HG03159 (cell line): Measurements from ENCODE around the gene CLASP1.
"Not testable (repeated sequence)": the region's sequence is repeated elsewhere in the genome, so short reads cannot be mapped to it uniquely, and the experiment has no call there.

ENCODE experiments used
- ATAC-seq: cut with Tn5 transposase; IDR thresholded peaks from one replicate; pipeline ENCODE4 v1.9.1; 2021; ENCODE audit warnings: mild to moderate bottlenecking, moderate library complexity; ENCODE audit not compliant: unreplicated experiment

The CLASP1 gene

DNA sequence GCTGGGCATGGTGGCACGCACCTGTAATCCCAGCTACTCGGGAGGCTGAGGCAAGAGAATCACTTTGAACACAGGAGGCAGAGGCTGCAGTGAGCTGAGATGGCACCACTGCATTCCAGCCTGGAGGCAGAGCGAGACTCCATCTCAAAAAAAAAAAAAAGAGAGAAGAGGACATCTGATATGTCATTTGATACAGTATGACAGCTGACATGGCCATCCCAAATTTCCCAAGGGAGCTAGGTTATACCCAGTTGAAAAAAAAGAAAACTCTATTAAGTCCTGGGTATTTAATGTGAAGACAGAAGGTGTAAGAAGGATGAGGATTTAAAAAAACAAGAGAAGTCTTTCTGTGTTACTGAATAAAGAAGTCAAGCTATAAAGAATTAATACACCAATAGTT is 23.3 kb downstream of the CLASP1 start:
- ATAC-seq: no peak

- no peak for ATAC-seq
These were observed 32.1 kb downstream of the CLASP1 start for GRCh38 chr2:121617042-121617599.

GRCh38 chr2:121613774-121614173 is 35.5 kb downstream of the CLASP1 start:
- ATAC-seq: no peak

DNA sequence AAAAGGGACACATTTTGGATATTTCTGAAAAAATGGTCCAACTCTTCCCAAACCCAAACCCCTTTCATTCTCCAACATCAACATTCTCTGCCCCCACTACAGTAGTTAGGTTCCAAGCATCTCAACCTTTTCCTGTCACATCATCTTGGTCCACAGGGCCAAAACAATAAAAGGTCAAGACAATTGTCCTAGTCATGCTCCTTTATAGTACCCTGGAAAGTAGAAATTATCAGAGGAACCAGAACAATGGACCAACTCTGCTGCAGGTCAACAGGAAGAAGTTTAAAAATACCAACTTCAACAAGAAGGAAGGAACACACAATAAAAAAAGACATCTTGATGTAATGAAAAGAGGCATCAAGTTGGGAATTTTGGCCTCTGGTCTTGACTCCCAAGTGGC is 36.1 kb downstream of the CLASP1 start:
- no peak for ATAC-seq

DNA sequence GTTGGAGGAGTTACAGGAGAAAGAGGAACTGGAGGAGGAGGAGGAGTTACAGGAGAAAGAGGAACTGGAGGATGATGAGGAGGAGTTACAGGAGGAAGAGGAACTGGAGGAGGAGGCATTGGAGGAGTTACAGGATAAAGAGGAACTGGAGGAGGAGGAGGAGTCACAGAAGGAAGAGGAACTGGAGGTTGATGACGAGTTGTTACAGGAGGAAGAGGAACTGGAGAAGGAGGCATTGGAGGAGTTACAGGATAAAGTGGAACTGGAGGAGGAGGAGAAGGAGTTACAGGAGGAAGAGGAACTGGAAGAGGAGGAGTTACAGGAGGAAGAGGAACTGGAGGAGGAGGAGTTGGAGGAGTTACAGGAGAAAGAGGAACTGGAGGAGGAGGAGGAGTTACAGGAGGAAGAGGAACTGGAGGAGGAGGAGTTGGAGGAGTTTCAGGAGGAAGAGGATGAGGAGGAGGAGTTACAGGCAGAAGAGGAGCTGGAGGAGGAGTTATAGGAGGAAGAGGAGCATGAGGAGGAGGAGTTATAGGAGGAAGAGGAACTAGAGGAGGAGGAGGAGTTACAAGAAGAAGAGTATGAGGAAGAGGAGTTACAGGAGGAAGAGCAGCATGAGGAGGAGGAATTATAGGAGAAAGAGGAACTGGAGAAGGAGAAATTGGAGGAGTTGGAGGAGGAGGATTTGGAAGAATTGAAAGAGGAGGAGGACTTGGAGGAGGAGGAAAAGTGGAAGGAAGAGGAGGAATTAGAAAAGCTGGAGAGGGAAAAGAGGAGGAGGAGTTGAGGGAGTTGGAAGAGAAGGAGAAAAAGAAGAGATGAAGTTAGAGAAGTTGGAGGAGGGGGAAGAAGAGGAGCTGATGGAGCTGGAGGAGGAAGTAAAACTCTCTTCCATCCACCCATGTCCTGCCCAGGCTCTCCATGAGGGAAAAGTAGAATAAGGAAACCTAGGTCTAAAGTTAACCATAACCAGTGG is 37.2 kb downstream of the CLASP1 start:
- ATAC-seq: no peak

GRCh38 chr2:121611048-121611649 is 38.1 kb downstream of the CLASP1 start:
- ATAC-seq: not testable (repeated sequence)

- not testable (repeated sequence) for ATAC-seq
These were observed 38.8 kb downstream of the CLASP1 start for GRCh38 chr2:121610487-121610874.

DNA sequence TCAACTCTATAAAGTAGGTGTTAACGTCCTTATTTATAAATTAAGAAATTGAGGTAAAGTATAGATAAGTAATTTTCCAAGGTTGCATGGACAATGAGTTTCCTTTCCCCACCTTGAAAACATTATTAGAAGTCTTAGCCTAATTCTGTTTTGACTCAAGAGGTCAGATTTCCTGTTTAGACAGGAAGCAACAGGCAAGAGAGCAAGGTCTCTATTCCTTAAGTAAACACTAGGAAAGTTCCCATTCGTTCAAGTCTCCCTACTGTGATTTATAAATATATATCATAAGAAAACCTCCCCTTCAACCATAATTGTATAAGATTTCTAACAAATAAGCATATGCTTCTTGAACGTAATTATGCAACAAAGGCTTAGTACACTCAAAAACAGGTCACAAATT is 40.3 kb downstream of the CLASP1 start:
- ATAC-seq: no peak

- no peak for ATAC-seq
These were observed 40.9 kb downstream of the CLASP1 start for GRCh38 chr2:121608367-121608766.

DNA sequence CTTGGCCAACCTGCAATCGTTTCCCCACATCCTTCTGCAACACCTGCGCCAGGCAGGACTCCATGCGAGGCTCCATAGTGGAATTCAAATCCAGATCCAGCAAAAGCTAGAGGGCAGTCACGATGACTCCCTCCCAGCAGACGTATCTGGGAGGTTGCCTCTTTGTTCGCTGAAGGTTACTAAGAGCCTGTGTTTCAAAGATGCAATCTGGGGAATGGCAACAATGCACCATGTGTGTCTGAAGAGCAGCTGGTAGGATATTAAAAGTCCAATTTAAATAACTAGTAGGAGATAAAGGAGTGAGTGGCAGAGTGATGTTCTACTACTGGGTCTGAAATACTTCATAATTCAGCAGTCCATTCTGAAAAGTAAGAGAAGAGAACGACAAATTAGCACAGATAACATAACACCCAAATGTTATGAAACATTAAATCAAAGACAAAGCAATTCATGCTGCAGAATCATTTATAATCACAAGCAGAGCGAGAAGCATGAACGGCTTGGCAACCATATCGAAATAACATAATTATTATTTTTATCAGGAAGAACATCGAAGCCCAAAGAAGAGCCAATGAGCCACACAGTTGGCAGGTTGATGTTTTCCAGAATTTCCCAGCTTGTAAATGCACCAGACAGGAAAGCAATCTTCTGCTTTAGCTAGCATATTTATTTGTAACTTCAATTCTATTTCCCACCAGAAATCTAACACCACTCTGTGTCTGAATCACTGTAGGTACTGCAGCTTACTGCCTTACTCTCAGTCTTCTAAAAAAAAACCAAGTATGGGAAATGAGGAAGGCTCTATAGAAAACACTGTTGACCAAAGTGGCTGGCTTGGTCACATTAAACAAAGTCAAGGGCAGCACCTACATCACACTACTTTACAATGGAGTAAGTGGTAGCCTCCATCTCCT is 43.2 kb downstream of the CLASP1 start:
- ATAC-seq: no peak

DNA sequence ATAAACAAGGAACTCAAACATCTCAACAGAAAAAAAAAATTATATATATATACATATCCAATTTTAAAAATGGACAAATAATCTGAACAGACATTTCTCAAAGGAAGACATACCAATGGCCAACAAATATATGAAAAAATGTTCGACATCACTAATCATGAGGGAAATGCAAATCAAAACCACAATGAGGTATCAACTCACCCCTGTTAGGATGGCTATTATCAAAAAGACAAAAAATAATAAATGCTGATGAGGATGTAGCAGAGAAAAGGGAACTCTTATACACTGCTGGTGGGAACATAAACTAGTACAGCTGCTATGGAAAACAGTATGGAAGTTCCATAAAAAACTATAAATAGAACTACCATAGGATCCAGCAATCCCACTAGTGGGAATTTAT is 46.1 kb downstream of the CLASP1 start:
- no peak for ATAC-seq

- peak; percentile 53 for ATAC-seq
These were observed 49.2 kb downstream of the CLASP1 start for GRCh38 chr2:121599963-121600651.

DNA sequence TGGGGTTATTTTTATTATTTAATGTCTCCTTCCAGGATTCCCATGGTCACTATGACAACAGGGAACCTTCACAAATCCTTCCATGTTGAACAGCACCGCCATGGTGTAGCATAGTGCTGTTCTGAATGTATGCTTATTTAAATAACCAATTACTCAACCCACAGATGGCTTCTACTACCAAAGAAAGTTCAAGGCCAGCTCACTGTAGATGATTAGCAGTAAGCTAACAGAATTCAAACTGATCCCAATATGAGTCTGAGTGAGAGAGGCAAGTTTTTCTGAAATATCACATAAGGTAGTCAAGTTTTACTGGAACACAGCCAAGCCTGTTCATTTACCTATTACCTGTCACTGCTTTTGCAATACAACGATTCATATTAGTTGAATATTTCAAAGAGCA is 51.2 kb downstream of the CLASP1 start:
- ATAC-seq: no peak

GRCh38 chr2:121596221-121597080 is 52.8 kb downstream of the CLASP1 start:
- peak; percentile 71 for ATAC-seq

DNA sequence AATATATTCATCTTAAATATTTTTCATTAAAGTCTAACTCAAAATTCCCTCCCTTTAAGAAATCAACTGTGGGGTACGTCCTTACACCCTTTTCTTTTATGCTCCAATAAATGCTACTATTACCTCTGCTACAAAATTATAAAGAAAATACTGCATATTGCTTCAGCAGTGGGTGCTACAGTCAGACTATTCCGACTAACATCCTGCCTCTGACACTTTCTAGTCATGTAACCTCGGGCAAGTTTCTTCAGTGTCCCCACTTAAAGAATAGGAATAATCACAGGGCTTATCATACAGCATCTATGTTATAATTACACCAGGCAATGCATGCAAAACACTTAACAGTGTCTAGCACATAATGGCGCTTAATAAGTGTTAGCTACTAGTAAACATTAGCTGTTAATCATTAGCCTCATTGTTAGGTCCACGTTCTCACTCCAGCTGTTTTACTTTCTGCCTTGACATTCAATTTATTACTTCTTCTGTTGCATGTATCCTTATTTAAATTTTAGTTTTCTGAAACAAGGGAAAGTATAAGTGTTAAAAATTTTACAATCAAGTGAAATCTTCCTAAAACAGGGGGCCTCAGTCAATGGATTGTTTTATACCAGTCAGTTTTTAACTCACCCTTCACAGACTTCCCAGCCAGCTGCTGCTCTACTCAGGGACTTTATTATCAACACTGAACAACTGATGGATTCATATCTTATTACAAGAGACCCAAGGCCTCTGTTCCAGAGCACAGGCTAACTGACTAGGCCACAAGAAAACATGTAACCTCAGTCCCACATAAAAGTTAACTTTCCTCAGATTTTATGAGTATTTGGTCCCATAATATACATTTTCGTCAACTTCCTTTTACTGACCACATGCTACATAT is 54.0 kb downstream of the CLASP1 start:
- ATAC-seq: no peak

- ATAC-seq: no peak
These were observed 58.1 kb downstream of the CLASP1 start for GRCh38 chr2:121591199-121591598.

- ATAC-seq: no peak
These were observed 60.9 kb downstream of the CLASP1 start for GRCh38 chr2:121588357-121588756.

- no peak for ATAC-seq
These were observed 62.1 kb downstream of the CLASP1 start for GRCh38 chr2:121587131-121587530.
